WTC11 (cell line): ENCODE data around the gene RRBP1. TPM values are rescaled to one million over a fixed set of nuclear protein-coding genes. Genes with fewer than 3 reads are reported as not detected.

Experiments
- ATAC-seq: fragments of 200-7000 bp; cut with Tn5 transposase; 2 replicates; pipeline ENCODE4 v1.10.0; 2021; ENCODE audit warnings: mild to moderate bottlenecking, moderate library complexity
- CTCF ChIA-PET: fragments of 300-600 bp; sonication (Branson Sonifier 250); formaldehyde crosslinking; loops from one replicate; lab custom pipeline; 2021; ENCODE audit warnings: antibody characterized with exemption; lab: Charles Lee
- POLR2A ChIA-PET: fragments of 350-600 bp; sonication (Branson Sonifier 250); formaldehyde crosslinking; loops from one replicate; lab custom pipeline; 2021; ENCODE audit warnings: antibody characterized with exemption; lab: Charles Lee
- DNase-seq: peaks from one replicate; pipeline ENCODE4 v3.0.0; 2021; ENCODE audit warnings: low spot score
- H3K27ac Mint-ChIP-seq: 2 replicates; pipeline ENCODE4 v1.8.0; 2021; ENCODE audit warnings: mixed read lengths
- H3K27me3 Mint-ChIP-seq: 2 replicates; pipeline ENCODE4 v1.8.0; 2021; ENCODE audit warnings: low read depth, mild to moderate bottlenecking, moderate library complexity, mixed read lengths
- H3K36me3 Mint-ChIP-seq: 2 replicates; pipeline ENCODE4 v1.8.0; 2021; ENCODE audit warnings: mixed read lengths
- H3K4me1 Mint-ChIP-seq: 2 replicates; pipeline ENCODE4 v1.8.0; 2022; ENCODE audit warnings: mixed read lengths
- H3K4me3 Mint-ChIP-seq: 2 replicates; pipeline ENCODE4 v1.8.0; 2021; ENCODE audit warnings: mild to moderate bottlenecking, moderate library complexity, mixed read lengths
- H3K9me3 Mint-ChIP-seq: 2 replicates; pipeline ENCODE4 v1.8.0; 2021; ENCODE audit warnings: mixed read lengths
- ATF1 ChIP-seq: sonication (generic); formaldehyde crosslinking; IDR thresholded peaks from 2 replicates; pipeline ENCODE4 v1.8.1; 2023; ENCODE audit warnings: mild to moderate bottlenecking, moderate library complexity, missing genetic modification reagents
- CREM ChIP-seq: sonication (generic); formaldehyde crosslinking; IDR thresholded peaks from 2 replicates; pipeline ENCODE4 v1.8.1; 2022; ENCODE audit warnings: mild to moderate bottlenecking, missing genetic modification reagents, moderate library complexity
- ELF4 ChIP-seq: sonication (generic); formaldehyde crosslinking; IDR thresholded peaks from 2 replicates; pipeline ENCODE4 v1.8.1; 2022; ENCODE audit warnings: low read depth, mild to moderate bottlenecking, moderate library complexity, missing genetic modification reagents
- FOXP4 ChIP-seq: sonication (generic); formaldehyde crosslinking; IDR thresholded peaks from 2 replicates; pipeline ENCODE4 v1.8.0; 2022; ENCODE audit warnings: mild to moderate bottlenecking, missing genetic modification reagents
- GABPB1 ChIP-seq: sonication (generic); formaldehyde crosslinking; IDR thresholded peaks from 2 replicates; pipeline ENCODE4 v1.8.1; 2023; ENCODE audit warnings: mild to moderate bottlenecking, missing genetic modification reagents
- MXD4 ChIP-seq: fragments of 250-450 bp; sonication (Bioruptor Pico); IDR thresholded peaks from 2 replicates; pipeline ENCODE4 v1.8.0; 2021; ENCODE audit warnings: mild to moderate bottlenecking, moderate library complexity, borderline replicate concordance
- NR1H2 ChIP-seq: sonication (generic); formaldehyde crosslinking; IDR thresholded peaks from 2 replicates; pipeline ENCODE4 v1.9.0; 2021; ENCODE audit warnings: mild to moderate bottlenecking, moderate library complexity, missing genetic modification reagents
- RORB ChIP-seq: fragments of 250-450 bp; sonication (Bioruptor Pico); IDR thresholded peaks from 2 replicates; pipeline ENCODE4 v1.9.0; 2021; ENCODE audit warnings: mild to moderate bottlenecking
- SP1 ChIP-seq: sonication (generic); formaldehyde crosslinking; conservative IDR thresholded peaks from 2 replicates; pipeline ENCODE4 v1.8.1; 2022; ENCODE audit warnings: missing genetic modification reagents
- TCF7 ChIP-seq: sonication (generic); formaldehyde crosslinking; IDR thresholded peaks from 2 replicates; pipeline ENCODE4 v1.8.0; 2022; ENCODE audit warnings: mild to moderate bottlenecking, low read depth, missing genetic modification reagents, moderate library complexity
- TEAD4 ChIP-seq: sonication (generic); formaldehyde crosslinking; IDR thresholded peaks from 2 replicates; pipeline ENCODE4 v1.8.0; 2022; ENCODE audit warnings: mild to moderate bottlenecking, missing genetic modification reagents
- ZBTB21 ChIP-seq: sonication (generic); formaldehyde crosslinking; IDR thresholded peaks from 2 replicates; pipeline ENCODE4 v1.8.1; 2023; ENCODE audit warnings: mild to moderate bottlenecking, missing genetic modification reagents, borderline replicate concordance
- ZNF423 ChIP-seq: fragments of 250-450 bp; sonication (Bioruptor Pico); IDR thresholded peaks from 2 replicates; pipeline ENCODE4 v2.1.2; 2022; ENCODE audit warnings: mild to moderate bottlenecking, moderate library complexity
- ZNF512 ChIP-seq: sonication (generic); formaldehyde crosslinking; IDR thresholded peaks from 2 replicates; pipeline ENCODE4 v1.8.1; 2022; ENCODE audit warnings: missing genetic modification reagents, borderline replicate concordance
- ZNF671 ChIP-seq: fragments of 250-450 bp; sonication (Bioruptor Pico); IDR thresholded peaks from 2 replicates; pipeline ENCODE4 v1.8.0; 2021; ENCODE audit warnings: mild to moderate bottlenecking
- total RNA-seq: library from RNA; stranded (reverse); gene quantifications from 3 replicates; pipeline ENCODE4 v1.2.3, GENCODE V29; 2021
- TF ChIP-seq, protein P1 (sequence below): sonication (generic); formaldehyde crosslinking; IDR thresholded peaks from 2 replicates; pipeline ENCODE4 v1.8.0; 2022; ENCODE audit warnings: missing genetic modification reagents
- TF ChIP-seq, protein P2 (sequence below): fragments of 250-450 bp; sonication (Bioruptor Pico); IDR thresholded peaks from 2 replicates; pipeline ENCODE4 v1.8.0; 2021; ENCODE audit warnings: mild to moderate bottlenecking
- TF ChIP-seq, protein P3 (sequence below): sonication (generic); formaldehyde crosslinking; IDR thresholded peaks from 2 replicates; pipeline ENCODE4 v1.8.0; 2023; ENCODE audit warnings: missing genetic modification reagents, mild to moderate bottlenecking, borderline replicate concordance

The RRBP1 gene
- total RNA-seq, 1 experiment from 2014 or later = 171 TPM

DNA sequence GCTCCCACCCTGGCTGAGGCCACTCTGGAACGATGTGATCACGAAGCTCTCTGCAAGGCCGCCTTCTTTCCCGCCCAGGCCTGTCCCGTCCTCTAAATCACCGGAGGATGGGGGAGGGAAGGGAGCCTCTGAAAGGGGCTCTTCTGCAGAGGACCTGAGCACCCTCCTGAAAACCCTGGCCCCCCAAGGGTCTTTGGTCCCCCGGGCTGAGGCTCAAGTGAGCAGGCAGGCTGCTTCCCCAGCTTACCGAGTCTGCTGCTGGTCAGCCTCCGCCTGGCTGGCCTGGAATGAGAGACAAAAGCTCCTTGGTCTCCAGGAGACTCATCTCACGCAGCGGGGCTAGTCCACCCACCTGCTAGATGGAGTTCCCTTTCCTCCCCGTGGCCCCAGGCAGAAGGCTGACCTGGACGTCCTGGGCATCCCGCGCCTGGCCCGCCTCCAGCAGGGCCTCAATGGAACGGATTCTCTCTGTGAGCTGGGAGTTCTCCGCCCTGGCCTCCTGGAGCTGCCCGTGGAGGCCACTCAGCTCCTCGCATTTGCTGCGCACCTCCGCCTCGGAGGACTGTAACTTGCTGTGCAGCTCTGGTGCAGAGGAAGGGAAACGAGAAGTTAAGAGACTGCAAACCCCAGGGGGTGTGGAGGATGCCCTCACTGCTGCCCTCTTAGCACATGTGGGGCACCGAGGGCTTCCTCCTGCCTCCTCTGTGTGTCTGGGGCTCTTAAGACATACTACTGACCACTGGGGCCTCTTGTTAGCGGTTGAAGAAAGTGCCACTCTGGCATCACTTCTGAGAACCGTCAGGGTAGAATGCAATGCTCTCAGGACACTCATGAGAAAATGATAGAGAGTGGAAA is 54.7 kb downstream of the RRBP1 start:
- H3K36me3 Mint-ChIP-seq = peaks cover 48% of the 10 kb centered on the region
- no peak overlapping the region for H3K4me3 Mint-ChIP-seq
- H3K27ac Mint-ChIP-seq = no peak overlapping the region
- no peak for TF ChIP-seq ATF1
- no peak for TF ChIP-seq TCF7 (CRISPR knock-in tag)
- TF ChIP-seq ZNF423 = no peak
- TF ChIP-seq CREM (CRISPR knock-in tag) = no peak
- TF ChIP-seq ZBTB21 (CRISPR knock-in tag) = no peak
- no peak for TF ChIP-seq ELF4 (CRISPR knock-in tag)
- TF ChIP-seq, protein P1, sequence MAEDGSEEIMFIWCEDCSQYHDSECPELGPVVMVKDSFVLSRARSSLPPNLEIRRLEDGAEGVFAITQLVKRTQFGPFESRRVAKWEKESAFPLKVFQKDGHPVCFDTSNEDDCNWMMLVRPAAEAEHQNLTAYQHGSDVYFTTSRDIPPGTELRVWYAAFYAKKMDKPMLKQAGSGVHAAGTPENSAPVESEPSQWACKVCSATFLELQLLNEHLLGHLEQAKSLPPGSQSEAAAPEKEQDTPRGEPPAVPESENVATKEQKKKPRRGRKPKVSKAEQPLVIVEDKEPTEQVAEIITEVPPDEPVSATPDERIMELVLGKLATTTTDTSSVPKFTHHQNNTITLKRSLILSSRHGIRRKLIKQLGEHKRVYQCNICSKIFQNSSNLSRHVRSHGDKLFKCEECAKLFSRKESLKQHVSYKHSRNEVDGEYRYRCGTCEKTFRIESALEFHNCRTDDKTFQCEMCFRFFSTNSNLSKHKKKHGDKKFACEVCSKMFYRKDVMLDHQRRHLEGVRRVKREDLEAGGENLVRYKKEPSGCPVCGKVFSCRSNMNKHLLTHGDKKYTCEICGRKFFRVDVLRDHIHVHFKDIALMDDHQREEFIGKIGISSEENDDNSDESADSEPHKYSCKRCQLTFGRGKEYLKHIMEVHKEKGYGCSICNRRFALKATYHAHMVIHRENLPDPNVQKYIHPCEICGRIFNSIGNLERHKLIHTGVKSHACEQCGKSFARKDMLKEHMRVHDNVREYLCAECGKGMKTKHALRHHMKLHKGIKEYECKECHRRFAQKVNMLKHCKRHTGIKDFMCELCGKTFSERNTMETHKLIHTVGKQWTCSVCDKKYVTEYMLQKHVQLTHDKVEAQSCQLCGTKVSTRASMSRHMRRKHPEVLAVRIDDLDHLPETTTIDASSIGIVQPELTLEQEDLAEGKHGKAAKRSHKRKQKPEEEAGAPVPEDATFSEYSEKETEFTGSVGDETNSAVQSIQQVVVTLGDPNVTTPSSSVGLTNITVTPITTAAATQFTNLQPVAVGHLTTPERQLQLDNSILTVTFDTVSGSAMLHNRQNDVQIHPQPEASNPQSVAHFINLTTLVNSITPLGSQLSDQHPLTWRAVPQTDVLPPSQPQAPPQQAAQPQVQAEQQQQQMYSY (CRISPR knock-in tag) = no peak
- TF ChIP-seq ZNF671 (CRISPR knock-in tag) = no peak
- TF ChIP-seq, protein P2, sequence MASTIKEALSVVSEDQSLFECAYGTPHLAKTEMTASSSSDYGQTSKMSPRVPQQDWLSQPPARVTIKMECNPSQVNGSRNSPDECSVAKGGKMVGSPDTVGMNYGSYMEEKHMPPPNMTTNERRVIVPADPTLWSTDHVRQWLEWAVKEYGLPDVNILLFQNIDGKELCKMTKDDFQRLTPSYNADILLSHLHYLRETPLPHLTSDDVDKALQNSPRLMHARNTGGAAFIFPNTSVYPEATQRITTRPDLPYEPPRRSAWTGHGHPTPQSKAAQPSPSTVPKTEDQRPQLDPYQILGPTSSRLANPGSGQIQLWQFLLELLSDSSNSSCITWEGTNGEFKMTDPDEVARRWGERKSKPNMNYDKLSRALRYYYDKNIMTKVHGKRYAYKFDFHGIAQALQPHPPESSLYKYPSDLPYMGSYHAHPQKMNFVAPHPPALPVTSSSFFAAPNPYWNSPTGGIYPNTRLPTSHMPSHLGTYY (CRISPR knock-in tag) = no peak
- no peak for TF ChIP-seq RORB (CRISPR knock-in tag)
- no peak for TF ChIP-seq GABPB1
- no peak for TF ChIP-seq SP1
- no peak for TF ChIP-seq FOXP4 (CRISPR knock-in tag)
- no peak for TF ChIP-seq TEAD4 (CRISPR knock-in tag)
- no peak for TF ChIP-seq MXD4 (CRISPR knock-in tag)
- TF ChIP-seq NR1H2 = no peak
- TF ChIP-seq ZNF512 (CRISPR knock-in tag) = no peak
- TF ChIP-seq, protein P3, sequence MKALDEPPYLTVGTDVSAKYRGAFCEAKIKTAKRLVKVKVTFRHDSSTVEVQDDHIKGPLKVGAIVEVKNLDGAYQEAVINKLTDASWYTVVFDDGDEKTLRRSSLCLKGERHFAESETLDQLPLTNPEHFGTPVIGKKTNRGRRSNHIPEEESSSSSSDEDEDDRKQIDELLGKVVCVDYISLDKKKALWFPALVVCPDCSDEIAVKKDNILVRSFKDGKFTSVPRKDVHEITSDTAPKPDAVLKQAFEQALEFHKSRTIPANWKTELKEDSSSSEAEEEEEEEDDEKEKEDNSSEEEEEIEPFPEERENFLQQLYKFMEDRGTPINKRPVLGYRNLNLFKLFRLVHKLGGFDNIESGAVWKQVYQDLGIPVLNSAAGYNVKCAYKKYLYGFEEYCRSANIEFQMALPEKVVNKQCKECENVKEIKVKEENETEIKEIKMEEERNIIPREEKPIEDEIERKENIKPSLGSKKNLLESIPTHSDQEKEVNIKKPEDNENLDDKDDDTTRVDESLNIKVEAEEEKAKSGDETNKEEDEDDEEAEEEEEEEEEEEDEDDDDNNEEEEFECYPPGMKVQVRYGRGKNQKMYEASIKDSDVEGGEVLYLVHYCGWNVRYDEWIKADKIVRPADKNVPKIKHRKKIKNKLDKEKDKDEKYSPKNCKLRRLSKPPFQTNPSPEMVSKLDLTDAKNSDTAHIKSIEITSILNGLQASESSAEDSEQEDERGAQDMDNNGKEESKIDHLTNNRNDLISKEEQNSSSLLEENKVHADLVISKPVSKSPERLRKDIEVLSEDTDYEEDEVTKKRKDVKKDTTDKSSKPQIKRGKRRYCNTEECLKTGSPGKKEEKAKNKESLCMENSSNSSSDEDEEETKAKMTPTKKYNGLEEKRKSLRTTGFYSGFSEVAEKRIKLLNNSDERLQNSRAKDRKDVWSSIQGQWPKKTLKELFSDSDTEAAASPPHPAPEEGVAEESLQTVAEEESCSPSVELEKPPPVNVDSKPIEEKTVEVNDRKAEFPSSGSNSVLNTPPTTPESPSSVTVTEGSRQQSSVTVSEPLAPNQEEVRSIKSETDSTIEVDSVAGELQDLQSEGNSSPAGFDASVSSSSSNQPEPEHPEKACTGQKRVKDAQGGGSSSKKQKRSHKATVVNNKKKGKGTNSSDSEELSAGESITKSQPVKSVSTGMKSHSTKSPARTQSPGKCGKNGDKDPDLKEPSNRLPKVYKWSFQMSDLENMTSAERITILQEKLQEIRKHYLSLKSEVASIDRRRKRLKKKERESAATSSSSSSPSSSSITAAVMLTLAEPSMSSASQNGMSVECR = no peak
- H3K9me3 Mint-ChIP-seq = no peaks in the 10 kb centered on the region
- ChIA-PET POLR2A (no interaction called here), CTCF (interaction anchor here (1.0 to 1.2 kb wide), 4 partner anchors 9 to 28 kb away, joined by 3 read pairs; no protein-coding TSS in a partner anchor)
- DNase-seq (no peak), ATAC-seq (no peak)
- H3K4me1 Mint-ChIP-seq = no peaks in the 10 kb centered on the region
- H3K27me3 Mint-ChIP-seq = no peaks in the 10 kb centered on the region
